ENCODE data around the gene OLFML2A. TPM values are rescaled to one million over a fixed set of nuclear protein-coding genes. Genes with fewer than 3 reads are reported as not detected.

Gene OLFML2A
- total RNA-seq: 0.49 and 0.90 TPM in 2 replicates

GRCh38 chr9:124776954-124777648 lies at the start of gene OLFML2A:
Gene OLFML2A, plus strand, starts transcription at chr9:124777133. Its CDS starts 138 bp downstream, at chr9:124777271.

GRCh38 chr9:124771021-124771866 lies 5.7 kb upstream of the OLFML2A start, which contains the start of gene NR6A1:
Gene NR6A1, minus strand, starts transcription at chr9:124771311.

DNA sequence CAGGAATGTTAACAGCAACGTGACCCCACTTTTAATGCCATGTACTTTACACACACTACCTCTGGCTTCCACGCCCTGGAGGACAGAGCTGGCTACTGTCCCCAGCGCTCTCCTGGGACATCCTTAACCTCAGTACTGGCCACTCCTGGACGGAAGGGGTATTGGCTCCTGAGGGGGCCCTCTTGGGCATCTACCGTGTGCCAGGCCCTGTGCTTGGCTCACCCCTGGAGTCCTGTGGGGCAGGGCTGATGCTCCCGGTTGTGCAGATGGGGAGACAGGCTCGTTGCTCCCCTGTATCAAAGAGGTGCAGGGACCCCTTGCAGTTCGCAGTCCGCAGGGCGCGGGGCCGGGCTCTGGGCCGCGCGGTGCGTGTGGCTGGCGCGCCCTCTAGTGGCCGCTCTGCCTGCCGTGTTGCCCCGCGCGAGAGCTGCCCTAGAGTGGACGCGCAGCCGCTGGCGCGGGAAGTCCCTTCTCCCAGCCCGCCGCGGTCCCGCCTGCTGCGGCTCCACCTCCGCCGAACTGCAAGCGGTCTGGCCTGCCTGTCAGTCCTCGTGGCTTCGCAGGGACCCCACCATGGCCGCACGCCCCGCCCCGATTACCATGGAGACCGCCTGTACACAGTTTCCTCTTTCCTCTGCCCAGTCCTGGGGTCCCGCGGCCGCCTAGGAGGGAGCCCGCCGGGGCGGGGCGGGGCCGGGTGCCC lies 76.0 kb downstream of the OLFML2A start, which contains the start of gene WDR38:
Gene WDR38 (plus strand): TSS at position 632 of the 703 bp plus-strand sequence. CDS start 72 bp downstream, outside the sequence.

DNA sequence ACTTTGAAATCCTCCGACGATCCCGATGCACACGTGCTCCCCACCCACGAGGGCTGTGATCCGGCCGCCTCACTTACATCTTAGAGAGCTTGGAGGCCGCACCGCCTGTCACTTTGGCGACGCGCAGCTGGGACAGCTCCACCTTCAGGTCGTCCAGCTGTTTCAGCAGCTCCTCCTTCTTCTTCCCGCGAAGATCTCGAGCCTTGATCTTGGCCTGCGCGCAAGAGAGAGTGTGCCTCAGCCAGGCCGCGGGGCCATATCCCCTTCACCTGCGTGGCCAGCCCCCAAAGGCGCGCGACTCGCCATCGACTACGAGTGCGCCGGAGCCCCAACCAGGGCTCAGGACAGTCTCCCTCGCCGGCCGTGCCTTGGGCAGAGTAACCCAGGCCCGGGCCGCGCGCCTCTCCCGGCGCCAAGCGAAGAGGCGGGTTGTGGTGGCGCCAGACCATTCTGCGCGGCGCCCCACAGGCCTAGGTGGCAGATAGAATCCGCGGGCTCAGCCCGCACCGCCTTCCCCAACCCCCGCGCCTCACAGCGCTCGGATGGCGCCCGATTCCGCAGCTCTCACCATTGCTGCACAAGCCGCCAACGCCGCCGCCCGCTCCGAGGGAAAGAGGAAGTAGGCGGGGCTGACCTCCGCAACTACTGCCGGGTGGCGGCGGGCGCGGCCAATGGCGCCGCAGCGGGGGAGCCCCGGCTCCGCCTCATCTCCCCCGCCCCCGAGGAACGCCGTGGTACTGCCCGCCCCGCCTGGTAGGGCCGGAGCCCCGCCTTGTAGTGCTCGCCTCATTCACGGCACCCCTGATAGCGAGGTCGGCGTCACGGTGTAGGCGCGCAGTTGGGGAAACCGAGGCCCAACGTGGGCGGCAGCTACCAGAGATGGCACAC lies 84.7 kb downstream of the OLFML2A start, which contains the start of the genes ARPC5L and RPL35:
Gene ARPC5L (plus strand): TSS at position 789 of the 888 bp plus-strand sequence. CDS start 7,161 bp downstream, outside the sequence.
Gene RPL35 (minus strand): TSS at position 616 of the 888 bp plus-strand sequence. CDS start 45 bp downstream, at position 571.

Other genes with a start within 250 kb of the OLFML2A start
- gene NR6A1, start 5.8 kb upstream of the OLFML2A start, total RNA-seq: 0.72 and 0.81 TPM in 2 replicates
- gene WDR38, start 76.3 kb downstream of the OLFML2A start, total RNA-seq: not detected in 2 replicates
- gene RPL35, start 84.8 kb downstream of the OLFML2A start, total RNA-seq: 2,321 and 2,334 TPM in 2 replicates
- 19.8 and 28.0 TPM in 2 replicates for gene ARPC5L, start 85.0 kb downstream of the OLFML2A start, total RNA-seq
- 6.7 and 11.0 TPM in 2 replicates for gene GOLGA1, start 163.9 kb downstream of the OLFML2A start, total RNA-seq

All from cardiac atrium fibroblast (primary cell).